ENCODE measurements around the gene MROH2A.

DNA sequence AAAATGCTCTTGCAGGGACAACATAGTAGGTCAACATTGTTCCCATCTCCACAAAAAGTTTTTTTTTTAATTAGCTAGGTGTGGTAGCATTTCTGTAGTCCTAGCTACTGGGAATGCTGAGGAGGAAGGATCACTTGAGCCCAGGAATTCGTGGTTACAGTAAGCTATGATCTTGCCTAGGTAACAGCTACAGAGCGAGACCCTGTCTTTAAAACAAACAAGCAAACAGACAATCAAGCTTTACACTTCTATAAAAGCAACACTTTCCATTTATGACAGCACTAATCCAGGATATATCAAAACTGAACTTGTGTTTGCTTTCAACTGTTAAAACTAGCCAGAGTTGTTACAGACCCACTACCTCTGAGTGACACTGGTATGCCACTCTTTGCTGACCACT lies 37.3 kb upstream of the MROH2A start:
- TF ChIP-seq, protein P1, sequence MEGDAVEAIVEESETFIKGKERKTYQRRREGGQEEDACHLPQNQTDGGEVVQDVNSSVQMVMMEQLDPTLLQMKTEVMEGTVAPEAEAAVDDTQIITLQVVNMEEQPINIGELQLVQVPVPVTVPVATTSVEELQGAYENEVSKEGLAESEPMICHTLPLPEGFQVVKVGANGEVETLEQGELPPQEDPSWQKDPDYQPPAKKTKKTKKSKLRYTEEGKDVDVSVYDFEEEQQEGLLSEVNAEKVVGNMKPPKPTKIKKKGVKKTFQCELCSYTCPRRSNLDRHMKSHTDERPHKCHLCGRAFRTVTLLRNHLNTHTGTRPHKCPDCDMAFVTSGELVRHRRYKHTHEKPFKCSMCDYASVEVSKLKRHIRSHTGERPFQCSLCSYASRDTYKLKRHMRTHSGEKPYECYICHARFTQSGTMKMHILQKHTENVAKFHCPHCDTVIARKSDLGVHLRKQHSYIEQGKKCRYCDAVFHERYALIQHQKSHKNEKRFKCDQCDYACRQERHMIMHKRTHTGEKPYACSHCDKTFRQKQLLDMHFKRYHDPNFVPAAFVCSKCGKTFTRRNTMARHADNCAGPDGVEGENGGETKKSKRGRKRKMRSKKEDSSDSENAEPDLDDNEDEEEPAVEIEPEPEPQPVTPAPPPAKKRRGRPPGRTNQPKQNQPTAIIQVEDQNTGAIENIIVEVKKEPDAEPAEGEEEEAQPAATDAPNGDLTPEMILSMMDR (IDR thresholded peaks at IDR 0.05) = no peak
- TF ChIP-seq POLR2A (IDR thresholded peaks at IDR 0.05; ENCODE audit: low read depth) (no peak), POLR2AphosphoS5 (IDR thresholded peaks at IDR 0.05) (no peak)
